ENCODE data around the gene GPR18. TPM values are rescaled to one million over a fixed set of nuclear protein-coding genes. Genes with fewer than 3 reads are reported as not detected.

GPR18 gene, protein sequence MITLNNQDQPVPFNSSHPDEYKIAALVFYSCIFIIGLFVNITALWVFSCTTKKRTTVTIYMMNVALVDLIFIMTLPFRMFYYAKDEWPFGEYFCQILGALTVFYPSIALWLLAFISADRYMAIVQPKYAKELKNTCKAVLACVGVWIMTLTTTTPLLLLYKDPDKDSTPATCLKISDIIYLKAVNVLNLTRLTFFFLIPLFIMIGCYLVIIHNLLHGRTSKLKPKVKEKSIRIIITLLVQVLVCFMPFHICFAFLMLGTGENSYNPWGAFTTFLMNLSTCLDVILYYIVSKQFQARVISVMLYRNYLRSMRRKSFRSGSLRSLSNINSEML
- total RNA-seq, result 10 to 100 TPM; 11.5 to 40.4 (median 21.1) TPM
- polyA plus RNA-seq, result 10 to 100 TPM; 27.9 to 35.9 TPM
- total RNA-seq, result 28.8 reads per million, percentile 59 among the genes with 10 or more reads in this experiment

DNA sequence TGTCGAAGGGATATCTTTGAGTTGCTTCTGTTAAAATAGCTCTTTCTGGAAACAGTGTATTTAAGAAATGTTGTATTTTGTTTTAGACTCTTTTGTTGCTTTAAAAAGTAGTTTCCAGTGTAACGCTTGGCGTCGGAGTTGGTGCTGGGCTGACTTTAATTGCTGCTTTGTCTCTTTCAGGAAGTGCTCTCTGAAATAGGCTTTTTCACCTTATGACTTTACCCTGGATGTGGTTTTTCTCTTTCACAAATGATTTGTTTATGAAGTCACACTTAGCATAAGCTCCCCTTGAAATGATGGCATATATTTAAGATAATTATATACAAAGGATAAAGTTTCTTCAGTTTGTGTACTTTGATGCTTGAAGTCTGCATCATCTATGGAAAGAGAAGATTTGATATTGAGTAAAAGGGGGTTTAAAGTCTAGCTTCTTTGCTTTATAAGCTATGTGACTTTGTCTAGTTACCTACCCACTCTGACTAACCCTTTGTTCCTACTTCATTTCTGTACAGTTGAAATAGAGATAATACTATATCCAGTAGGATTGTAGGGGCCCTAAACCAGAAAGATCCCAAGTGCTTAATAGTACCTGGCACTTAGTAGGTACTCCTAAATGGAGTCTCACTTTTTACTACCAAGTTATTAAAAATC, at the start of gene GPR18:
Gene GPR18, minus strand, starts transcription at position 170 of the 651 bp plus-strand sequence. CDS start 2,507 bp downstream, outside the sequence.
- Mint-ChIP-seq H3K4me3 (peak within 1 kb of the TSS; percentile 86 to 99 (median 94)), H3K9me3 (peaks cover 0 to 9% (median 0%) of the 10 kb centered on the region in 11 donors), H3K4me1 (peaks cover 30 to 80% (median 66%) of the 10 kb centered on the region in 7 donors), H3K27me3 (no peaks in the 10 kb centered on the region), H3K27ac (peak within 1 kb of the TSS; percentile 90 to 97 (median 95)), H3K36me3 (peaks cover 10 to 42% (median 37%) of the 10 kb centered on the region in 5 donors)
- peak; percentile 89 for ATAC-seq
- ChIA-PET CTCF (interaction anchor here (0.9 to 1.9 kb wide), 11 partner anchors 10 to 125 kb away, joined by 3 to 13 read pairs (median 4); partner anchors contain the start of gene UBAC2), POLR2A (interaction anchor here (0.6 to 4.3 kb wide), 26 partner anchors 10 to 242 kb away, joined by 3 to 97 read pairs (median 4); partner anchors contain the start of gene UBAC2)
- Histone ChIP-seq H3K27ac (ENCODE audit: low read depth, low read length) (peak within 1 kb of the TSS; percentile 81), H3K4me3 (ENCODE audit: low read length) (peak within 1 kb of the TSS; percentile 86), H3K9me3 (ENCODE audit: control insufficient read depth in 2 of 3, low read length in 3 of 3) (no peaks in the 10 kb centered on the region), H3K4me1 (ENCODE audit: control insufficient read depth in 2 of 2, insufficient read depth in 2 of 2, low read length in 2 of 2) (peaks cover 27 to 40% of the 10 kb centered on the region in 2 donors), H3K27me3 (ENCODE audit: control insufficient read depth in 2 of 2, insufficient read depth in 2 of 2, low read length in 2 of 2) (no peaks in the 10 kb centered on the region), H3K36me3 (ENCODE audit: control insufficient read depth in 2 of 3, insufficient read depth in 3 of 3, low read length in 3 of 3) (peaks cover 5 to 22% (median 14%) of the 10 kb centered on the region in 3 experiments)
- peak in 7 of 9 donors; percentile 56 to 81 (median 70) for DNase-seq
- intact Hi-C loops (cut with micrococcal nuclease), result loop anchor here (1.0 to 5.0 kb wide), 11 partner anchors 8 to 242 kb away; partner anchors contain the start of genes UBAC2 (in 2 of the 2) and TM9SF2 (in 1 of the 2)

GRCh38 chr13:99307648-99308339, 49.6 kb upstream of the GPR18 start:
- H3K27me3 Mint-ChIP-seq, result no peaks in the 10 kb centered on the region
- peak in 2 of 9 donors; percentile 44 to 69 for DNase-seq
- peaks cover 56 to 84% (median 77%) of the 10 kb centered on the region in 7 donors for H3K4me1 Mint-ChIP-seq
- Histone ChIP-seq H3K9me3 (ENCODE audit: control insufficient read depth in 2 of 3, low read length in 3 of 3) (no peaks in the 10 kb centered on the region), H3K4me1 (ENCODE audit: control insufficient read depth in 2 of 2, insufficient read depth in 2 of 2, low read length in 2 of 2) (peaks cover 49 to 50% of the 10 kb centered on the region in 2 donors), H3K27me3 (ENCODE audit: control insufficient read depth in 2 of 2, insufficient read depth in 2 of 2, low read length in 2 of 2) (no peaks in the 10 kb centered on the region), H3K27ac (ENCODE audit: low read depth, low read length) (peak overlapping the region; percentile 88), H3K4me3 (ENCODE audit: low read length) (peak overlapping the region; percentile 89), H3K36me3 (ENCODE audit: control insufficient read depth in 2 of 3, insufficient read depth in 3 of 3, low read length in 3 of 3) (peaks cover 0 to 16% (median 0%) of the 10 kb centered on the region in 3 experiments)
- ChIA-PET POLR2A (interaction anchor here (0.7 to 14.3 kb wide), 21 partner anchors 7 to 129 kb away, joined by 3 to 364 read pairs (median 13); no protein-coding TSS in a partner anchor), CTCF (interaction anchor here (0.9 to 6.2 kb wide), 9 partner anchors 11 to 79 kb away, joined by 3 to 39 read pairs (median 4); no protein-coding TSS in a partner anchor)
- intact Hi-C loops (cut with micrococcal nuclease), result loop anchor here (1.0 to 10.0 kb wide), 18 partner anchors 8 to 297 kb away; partner anchors contain the start of gene CLYBL (in 1 of the 2)
- peak overlapping the region; percentile 89 to 100 (median 94) for H3K4me3 Mint-ChIP-seq
- ATAC-seq, result peak; percentile 40
- H3K36me3 Mint-ChIP-seq, result peaks cover 16 to 48% (median 29%) of the 10 kb centered on the region in 5 donors
- peak overlapping the region; percentile 81 to 99 (median 95) for H3K27ac Mint-ChIP-seq
- no peaks in the 10 kb centered on the region for H3K9me3 Mint-ChIP-seq

GRCh38 chr13:99307247-99307646, 49.1 kb upstream of the GPR18 start, which contains the start of gene GPR183:
GPR183 (minus strand) TSS chr13:99307399; CDS start chr13:99296145, 11,254 bp downstream.
- ATAC-seq, result peak; percentile 84
- Histone ChIP-seq H3K27me3 (ENCODE audit: control insufficient read depth in 2 of 2, insufficient read depth in 2 of 2, low read length in 2 of 2) (no peaks in the 10 kb centered on the region), H3K9me3 (ENCODE audit: control insufficient read depth in 2 of 3, low read length in 3 of 3) (no peaks in the 10 kb centered on the region), H3K4me3 (ENCODE audit: low read length) (peak within 1 kb of the TSS; percentile 89), H3K4me1 (ENCODE audit: control insufficient read depth in 2 of 2, insufficient read depth in 2 of 2, low read length in 2 of 2) (peaks cover 50 to 54% of the 10 kb centered on the region in 2 donors), H3K36me3 (ENCODE audit: control insufficient read depth in 2 of 3, insufficient read depth in 3 of 3, low read length in 3 of 3) (peaks cover 0 to 16% (median 0%) of the 10 kb centered on the region in 3 experiments), H3K27ac (ENCODE audit: low read depth, low read length) (peak within 1 kb of the TSS; percentile 88)
- peak within 1 kb of the TSS; percentile 89 to 99 (median 95) for H3K27ac Mint-ChIP-seq
- no peaks in the 10 kb centered on the region for H3K9me3 Mint-ChIP-seq
- ChIA-PET POLR2A (interaction anchor here (1.2 to 14.3 kb wide), 21 partner anchors 8 to 130 kb away, joined by 3 to 364 read pairs (median 14); no protein-coding TSS in a partner anchor), CTCF (interaction anchor here (0.7 to 6.2 kb wide), 12 partner anchors 23 to 131 kb away, joined by 3 to 39 read pairs (median 4); no protein-coding TSS in a partner anchor)
- intact Hi-C loops (cut with micrococcal nuclease), result loop anchor here (1.0 to 10.0 kb wide), 18 partner anchors 8 to 298 kb away; partner anchors contain the start of gene CLYBL (in 1 of the 2)
- peak in 7 of 9 donors; percentile 69 to 84 (median 76) for DNase-seq
- H3K4me1 Mint-ChIP-seq, result peaks cover 53 to 83% (median 77%) of the 10 kb centered on the region in 7 donors
- no peaks in the 10 kb centered on the region for H3K27me3 Mint-ChIP-seq
- peaks cover 12 to 45% (median 29%) of the 10 kb centered on the region in 5 donors for H3K36me3 Mint-ChIP-seq
- H3K4me3 Mint-ChIP-seq, result peak within 1 kb of the TSS; percentile 89 to 100 (median 94)

- Histone ChIP-seq H3K36me3 (ENCODE audit: control insufficient read depth in 2 of 3, insufficient read depth in 3 of 3, low read length in 3 of 3) (peaks cover 0 to 16% (median 0%) of the 10 kb centered on the region in 3 experiments), H3K9me3 (ENCODE audit: control insufficient read depth in 2 of 3, low read length in 3 of 3) (no peaks in the 10 kb centered on the region), H3K27me3 (ENCODE audit: control insufficient read depth in 2 of 2, insufficient read depth in 2 of 2, low read length in 2 of 2) (no peaks in the 10 kb centered on the region), H3K4me1 (ENCODE audit: control insufficient read depth in 2 of 2, insufficient read depth in 2 of 2, low read length in 2 of 2) (peaks cover 47 to 50% of the 10 kb centered on the region in 2 donors), H3K27ac (ENCODE audit: low read depth, low read length) (peak overlapping the region; percentile 88), H3K4me3 (ENCODE audit: low read length) (peak overlapping the region; percentile 89)
- Mint-ChIP-seq H3K27me3 (no peaks in the 10 kb centered on the region), H3K4me3 (peak overlapping the region; percentile 89 to 100 (median 94)), H3K36me3 (peaks cover 12 to 42% (median 33%) of the 10 kb centered on the region in 5 donors), H3K4me1 (peaks cover 50 to 82% (median 71%) of the 10 kb centered on the region in 7 donors), H3K27ac (peak overlapping the region; percentile 89 to 99 (median 93)), H3K9me3 (peaks cover 0 to under 1% (median 0%) of the 10 kb centered on the region in 11 donors)
- ATAC-seq (no peak), DNase-seq (no peak)
- intact Hi-C loops (cut with micrococcal nuclease), result loop anchor here (1.0 to 10.0 kb wide), 6 partner anchors 8 to 299 kb away; partner anchors contain the start of gene CLYBL (in 1 of the 2)
- ChIA-PET POLR2A (interaction anchor here (0.7 to 14.3 kb wide), 27 partner anchors 8 to 131 kb away, joined by 3 to 364 read pairs (median 11); no protein-coding TSS in a partner anchor), CTCF (interaction anchor here (0.6 to 6.2 kb wide), 11 partner anchors 11 to 130 kb away, joined by 3 to 39 read pairs (median 4); no protein-coding TSS in a partner anchor)
Observed at GRCh38 chr13:99305566-99305965, 47.4 kb upstream of the GPR18 start.

GRCh38 chr13:99305158-99305557, 47.0 kb upstream of the GPR18 start:
- DNase-seq, result no peak
- H3K4me3 ChIP-seq (ENCODE audit: low read length), result peak overlapping the region; percentile 89
- H3K27ac ChIP-seq (ENCODE audit: low read depth, low read length), result peak overlapping the region; percentile 88
- no peaks in the 10 kb centered on the region for H3K27me3 ChIP-seq (ENCODE audit: control insufficient read depth in 2 of 2, insufficient read depth in 2 of 2, low read length in 2 of 2)
- Mint-ChIP-seq H3K27ac (peak overlapping the region; percentile 84 to 99 (median 93)), H3K36me3 (peaks cover 12 to 46% (median 33%) of the 10 kb centered on the region in 5 donors), H3K27me3 (no peaks in the 10 kb centered on the region), H3K9me3 (peaks cover 0 to 2% (median 0%) of the 10 kb centered on the region in 11 donors), H3K4me1 (peaks cover 51 to 83% (median 71%) of the 10 kb centered on the region in 7 donors), H3K4me3 (peak overlapping the region; percentile 89 to 100 (median 94))
- no peak for ATAC-seq
- intact Hi-C loops (cut with micrococcal nuclease), result loop anchor here (1.0 to 10.0 kb wide), 6 partner anchors 8 to 300 kb away; partner anchors contain the start of gene CLYBL (in 1 of the 2)
- no peaks in the 10 kb centered on the region for H3K9me3 ChIP-seq (ENCODE audit: control insufficient read depth in 2 of 3, low read length in 3 of 3)
- H3K36me3 ChIP-seq (ENCODE audit: control insufficient read depth in 2 of 3, insufficient read depth in 3 of 3, low read length in 3 of 3), result peaks cover 0 to 16% (median 0%) of the 10 kb centered on the region in 3 experiments
- H3K4me1 ChIP-seq (ENCODE audit: control insufficient read depth in 2 of 2, insufficient read depth in 2 of 2, low read length in 2 of 2), result peaks cover 48 to 50% of the 10 kb centered on the region in 2 donors
- CTCF ChIA-PET, result interaction anchor here (0.6 to 6.2 kb wide), 7 partner anchors 16 to 131 kb away, joined by 3 to 39 read pairs (median 15); no protein-coding TSS in a partner anchor
- POLR2A ChIA-PET, result interaction anchor here (0.6 to 14.3 kb wide), 28 partner anchors 10 to 194 kb away, joined by 3 to 364 read pairs (median 10); no protein-coding TSS in a partner anchor
